ENCODE measurements around the gene CDNF.
"Not testable (repeated sequence)": the region's sequence is repeated elsewhere in the genome, so short reads cannot be mapped to it uniquely, and the experiment has no call there.

Gene CDNF

DNA sequence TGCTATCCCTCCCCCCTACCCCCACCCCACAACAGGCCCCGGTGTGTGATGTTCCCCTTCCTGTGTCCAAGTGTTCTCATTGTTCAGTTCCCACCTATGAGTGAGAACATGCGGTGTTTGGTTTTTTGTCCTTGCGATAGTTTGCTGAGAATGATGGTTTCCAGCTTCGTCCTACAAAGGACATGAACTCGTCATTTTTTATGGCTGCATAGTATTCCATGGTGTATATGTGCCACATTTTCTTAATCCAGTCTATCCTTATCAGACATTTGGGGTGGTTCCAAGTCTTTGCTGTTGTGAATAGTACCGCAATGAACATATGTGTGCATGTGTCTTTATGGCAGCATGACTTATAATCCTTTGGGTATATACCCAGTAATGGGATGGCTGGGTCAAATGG lies 26.6 kb upstream of the CDNF start:
- H3K4me3 ChIP-seq (ENCODE audit: low read length in 2 of 2); H3K27me3 ChIP-seq (ENCODE audit: control insufficient read depth in 1 of 2, insufficient read depth in 2 of 2, low read length in 2 of 2); H3K4me1 ChIP-seq (ENCODE audit: control insufficient read depth, insufficient read depth, low read length); H3K9me3 ChIP-seq (ENCODE audit: control insufficient read depth in 2 of 2, low read length in 2 of 2); H3K9ac ChIP-seq (ENCODE audit: low read length in 2 of 2); H3K27ac ChIP-seq (ENCODE audit: low read length): not testable (repeated sequence)
- H3K36me3 ChIP-seq (ENCODE audit: control insufficient read depth in 2 of 2, insufficient read depth in 2 of 2, low read length in 2 of 2), result peaks cover 7 to 17% of the 10 kb centered on the region in 2 donors

DNA sequence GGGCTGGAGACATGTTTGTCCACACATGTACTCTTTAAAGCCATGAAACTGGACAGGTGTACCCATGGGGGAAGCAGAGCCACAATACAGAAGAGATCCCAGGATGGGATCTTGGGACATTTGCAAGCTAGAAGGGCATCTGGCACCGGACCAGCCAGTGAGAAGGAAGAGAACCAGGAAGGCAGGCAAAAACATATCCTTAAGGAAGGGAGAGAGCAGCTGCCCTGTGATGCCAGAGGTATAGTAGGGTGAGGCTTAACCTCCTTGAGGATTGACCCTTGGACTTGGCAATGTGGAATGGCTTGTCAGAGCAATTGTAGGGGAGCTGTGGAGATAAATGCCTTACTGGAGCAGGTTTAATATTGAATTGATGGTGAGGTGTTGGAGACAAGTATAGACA lies 23.0 kb upstream of the CDNF start:
- no peaks in the 10 kb centered on the region for H3K27me3 ChIP-seq (ENCODE audit: control insufficient read depth in 1 of 2, insufficient read depth in 2 of 2, low read length in 2 of 2)
- peaks cover 13 to 15% of the 10 kb centered on the region in 2 donors for H3K36me3 ChIP-seq (ENCODE audit: control insufficient read depth in 2 of 2, insufficient read depth in 2 of 2, low read length in 2 of 2)
- no peak overlapping the region for H3K27ac ChIP-seq (ENCODE audit: low read length)
- H3K4me3 ChIP-seq (ENCODE audit: low read length in 2 of 2), result no peak overlapping the region
- no peak overlapping the region for H3K9ac ChIP-seq (ENCODE audit: low read length in 2 of 2)
- H3K9me3 ChIP-seq (ENCODE audit: control insufficient read depth in 2 of 2, low read length in 2 of 2), result no peaks in the 10 kb centered on the region
- H3K4me1 ChIP-seq (ENCODE audit: control insufficient read depth, insufficient read depth, low read length), result no peaks in the 10 kb centered on the region

DNA sequence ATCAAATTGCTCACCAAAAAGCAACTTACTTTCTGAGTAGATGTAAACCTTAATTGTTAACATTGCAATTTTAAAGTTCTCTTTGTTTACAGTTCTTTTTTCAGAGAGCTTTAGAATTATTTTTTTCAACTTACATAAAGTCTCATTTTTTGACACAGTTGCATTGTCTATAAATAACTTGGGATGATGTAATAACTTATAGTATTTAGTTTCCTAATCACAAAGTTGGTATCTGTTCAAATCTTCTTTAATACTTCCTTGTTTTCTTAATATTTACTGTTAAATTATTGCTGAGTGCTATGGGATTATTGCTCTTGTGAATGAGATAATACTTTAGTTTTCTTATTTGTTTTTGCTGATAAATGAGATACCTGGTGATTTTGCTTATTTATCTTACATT lies 21.9 kb upstream of the CDNF start:
- no peak overlapping the region for H3K4me3 ChIP-seq (ENCODE audit: low read length in 2 of 2)
- H3K27me3 ChIP-seq (ENCODE audit: control insufficient read depth in 1 of 2, insufficient read depth in 2 of 2, low read length in 2 of 2), result no peaks in the 10 kb centered on the region
- no peaks in the 10 kb centered on the region for H3K9me3 ChIP-seq (ENCODE audit: control insufficient read depth in 2 of 2, low read length in 2 of 2)
- H3K4me1 ChIP-seq (ENCODE audit: control insufficient read depth, insufficient read depth, low read length), result no peaks in the 10 kb centered on the region
- H3K36me3 ChIP-seq (ENCODE audit: control insufficient read depth in 2 of 2, insufficient read depth in 2 of 2, low read length in 2 of 2), result peaks cover 13 to 15% of the 10 kb centered on the region in 2 donors
- no peak overlapping the region for H3K27ac ChIP-seq (ENCODE audit: low read length)
- H3K9ac ChIP-seq (ENCODE audit: low read length in 2 of 2), result no peak overlapping the region

DNA sequence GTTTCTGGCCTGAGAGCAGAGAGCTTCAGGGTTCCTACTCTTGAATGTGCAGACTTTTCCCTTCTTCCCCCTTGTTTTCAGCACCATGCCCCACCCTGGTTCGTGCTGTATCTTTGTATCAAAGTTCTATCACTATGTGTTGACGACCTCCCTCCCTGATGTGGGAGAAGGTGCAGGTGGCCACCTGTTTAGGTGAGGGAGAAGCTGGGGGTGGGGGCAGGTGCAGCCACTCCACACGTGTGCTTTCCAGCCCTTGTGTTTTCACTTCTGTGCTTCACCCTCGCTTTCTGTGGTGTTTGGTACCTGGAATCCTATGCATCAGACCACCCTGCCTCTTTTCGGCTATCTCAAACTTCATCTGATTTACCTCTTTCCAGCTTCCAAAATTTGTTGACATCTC lies 21.2 kb upstream of the CDNF start:
- peaks cover 13 to 15% of the 10 kb centered on the region in 2 donors for H3K36me3 ChIP-seq (ENCODE audit: control insufficient read depth in 2 of 2, insufficient read depth in 2 of 2, low read length in 2 of 2)
- no peaks in the 10 kb centered on the region for H3K4me1 ChIP-seq (ENCODE audit: control insufficient read depth, insufficient read depth, low read length)
- no peaks in the 10 kb centered on the region for H3K9me3 ChIP-seq (ENCODE audit: control insufficient read depth in 2 of 2, low read length in 2 of 2)
- no peaks in the 10 kb centered on the region for H3K27me3 ChIP-seq (ENCODE audit: control insufficient read depth in 1 of 2, insufficient read depth in 2 of 2, low read length in 2 of 2)
- no peak overlapping the region for H3K9ac ChIP-seq (ENCODE audit: low read length in 2 of 2)
- H3K4me3 ChIP-seq (ENCODE audit: low read length in 2 of 2), result no peak overlapping the region
- H3K27ac ChIP-seq (ENCODE audit: low read length), result no peak overlapping the region

DNA sequence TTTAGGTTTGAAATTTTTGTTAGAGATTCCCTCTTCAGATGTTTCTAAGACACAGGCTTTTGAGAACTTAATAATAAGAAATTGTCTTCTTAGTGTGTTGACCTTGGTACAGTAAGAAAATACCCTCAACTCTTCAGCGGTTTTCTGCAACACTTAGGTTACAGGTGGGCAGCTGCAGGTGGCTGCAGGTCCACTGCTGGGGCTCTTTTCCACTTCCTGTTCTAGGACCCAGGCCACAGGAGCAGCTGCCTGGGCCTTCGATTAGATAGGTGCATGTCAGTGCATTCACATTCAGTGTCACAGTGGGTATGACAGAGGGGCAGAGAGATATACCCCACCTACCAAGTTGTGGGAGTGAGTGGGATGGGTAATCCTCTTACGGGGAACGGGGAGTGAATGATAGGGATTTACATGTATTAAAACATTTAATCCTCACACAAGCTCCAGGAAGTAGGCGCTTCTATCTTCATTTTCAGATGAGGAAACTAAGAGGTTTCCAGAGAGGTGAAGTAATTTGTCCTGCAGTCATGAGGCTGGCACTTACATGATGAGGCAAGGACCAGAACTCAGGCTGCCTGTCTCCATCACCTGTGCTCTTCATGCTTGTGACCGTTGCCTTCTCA lies 20.6 kb upstream of the CDNF start:
- Histone ChIP-seq H3K36me3 (ENCODE audit: control insufficient read depth in 2 of 2, insufficient read depth in 2 of 2, low read length in 2 of 2) (peaks cover 13 to 15% of the 10 kb centered on the region in 2 donors), H3K27me3 (ENCODE audit: control insufficient read depth in 1 of 2, insufficient read depth in 2 of 2, low read length in 2 of 2) (no peaks in the 10 kb centered on the region), H3K4me1 (ENCODE audit: control insufficient read depth, insufficient read depth, low read length) (no peaks in the 10 kb centered on the region), H3K4me3 (ENCODE audit: low read length in 2 of 2) (no peak overlapping the region), H3K9me3 (ENCODE audit: control insufficient read depth in 2 of 2, low read length in 2 of 2) (no peaks in the 10 kb centered on the region), H3K9ac (ENCODE audit: low read length in 2 of 2) (no peak overlapping the region), H3K27ac (ENCODE audit: low read length) (no peak overlapping the region)

DNA sequence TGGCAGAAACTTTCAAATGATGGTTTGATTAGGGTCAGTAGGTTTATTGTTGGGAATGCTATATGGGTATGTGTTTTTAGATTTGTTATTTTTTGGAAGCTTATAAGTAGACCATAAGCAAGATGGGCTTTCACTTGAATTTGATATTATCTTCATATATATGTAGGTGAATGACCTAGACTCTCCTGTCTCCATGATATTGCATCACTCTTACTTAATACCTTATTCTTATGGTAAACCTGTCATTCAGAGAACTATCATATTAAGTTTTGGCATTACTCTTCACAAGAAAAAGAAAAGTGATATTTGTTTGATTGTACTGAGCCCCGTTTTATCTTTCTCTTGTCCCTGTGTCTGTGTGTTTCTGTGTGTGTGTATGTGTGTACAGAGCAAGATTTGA lies 17.6 kb upstream of the CDNF start:
- H3K27ac ChIP-seq (ENCODE audit: low read length), result no peak overlapping the region
- H3K4me1 ChIP-seq (ENCODE audit: control insufficient read depth, insufficient read depth, low read length), result no peaks in the 10 kb centered on the region
- no peak overlapping the region for H3K9ac ChIP-seq (ENCODE audit: low read length in 2 of 2)
- peaks cover 8 to 15% of the 10 kb centered on the region in 2 donors for H3K36me3 ChIP-seq (ENCODE audit: control insufficient read depth in 2 of 2, insufficient read depth in 2 of 2, low read length in 2 of 2)
- H3K9me3 ChIP-seq (ENCODE audit: control insufficient read depth in 2 of 2, low read length in 2 of 2), result no peaks in the 10 kb centered on the region
- H3K27me3 ChIP-seq (ENCODE audit: control insufficient read depth in 1 of 2, insufficient read depth in 2 of 2, low read length in 2 of 2), result no peaks in the 10 kb centered on the region
- H3K4me3 ChIP-seq (ENCODE audit: low read length in 2 of 2), result no peak overlapping the region

DNA sequence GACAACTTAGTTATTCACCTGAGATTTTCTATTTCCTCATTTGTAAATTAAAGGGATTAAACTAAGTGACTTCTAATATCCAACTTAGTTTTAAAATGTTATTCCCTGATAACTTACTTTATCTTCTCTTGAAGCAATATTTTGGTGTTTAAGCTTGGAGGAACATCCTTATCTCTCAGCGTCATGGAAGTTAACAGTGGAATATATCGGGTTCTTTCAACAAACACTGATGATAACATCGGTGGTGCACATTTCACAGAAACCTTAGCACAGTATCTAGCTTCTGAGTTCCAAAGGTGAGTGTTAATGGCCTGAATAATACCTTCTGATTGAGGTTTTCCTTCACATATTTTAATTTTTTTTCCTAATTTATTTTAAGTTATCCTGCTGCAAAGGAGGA lies 14.4 kb upstream of the CDNF start:
- no peaks in the 10 kb centered on the region for H3K4me1 ChIP-seq (ENCODE audit: control insufficient read depth, insufficient read depth, low read length)
- peaks cover 5 to 11% of the 10 kb centered on the region in 2 donors for H3K36me3 ChIP-seq (ENCODE audit: control insufficient read depth in 2 of 2, insufficient read depth in 2 of 2, low read length in 2 of 2)

DNA sequence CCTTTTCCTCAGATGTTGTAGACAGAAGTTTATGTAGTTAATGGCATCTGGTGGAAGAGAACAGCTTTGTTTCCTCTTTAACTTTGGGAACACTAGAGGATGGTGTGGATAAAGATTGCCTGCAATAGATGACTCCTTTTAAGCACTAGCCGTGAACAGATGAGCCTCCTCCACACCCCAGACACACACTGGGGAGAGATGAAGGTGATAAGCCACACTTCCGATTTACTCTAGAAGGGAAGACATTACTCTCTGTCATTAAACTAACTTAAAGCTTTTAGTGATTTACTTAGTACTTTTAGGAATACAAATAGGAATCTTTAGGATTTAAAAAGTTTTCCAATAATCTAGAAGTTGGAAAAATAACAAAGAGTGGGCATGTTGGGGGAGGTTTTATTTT lies 7.1 kb upstream of the CDNF start:
- Histone ChIP-seq H3K36me3 (ENCODE audit: control insufficient read depth in 2 of 2, insufficient read depth in 2 of 2, low read length in 2 of 2) (peaks cover 21 to 31% of the 10 kb centered on the region in 2 donors), H3K9me3 (ENCODE audit: control insufficient read depth in 2 of 2, low read length in 2 of 2) (no peaks in the 10 kb centered on the region), H3K27me3 (ENCODE audit: control insufficient read depth in 1 of 2, insufficient read depth in 2 of 2, low read length in 2 of 2) (no peaks in the 10 kb centered on the region), H3K4me1 (ENCODE audit: control insufficient read depth, insufficient read depth, low read length) (no peaks in the 10 kb centered on the region), H3K9ac (ENCODE audit: low read length in 2 of 2) (no peak overlapping the region), H3K4me3 (ENCODE audit: low read length in 2 of 2) (no peak overlapping the region), H3K27ac (ENCODE audit: low read length) (no peak overlapping the region)

More for the DNA sequence above, 14.4 kb upstream of the CDNF start:
- no peak overlapping the region for H3K4me3 ChIP-seq (ENCODE audit: low read length in 2 of 2)
- H3K9ac ChIP-seq (ENCODE audit: low read length in 2 of 2), result no peak overlapping the region
- H3K27ac ChIP-seq (ENCODE audit: low read length), result no peak overlapping the region
- no peaks in the 10 kb centered on the region for H3K27me3 ChIP-seq (ENCODE audit: control insufficient read depth in 1 of 2, insufficient read depth in 2 of 2, low read length in 2 of 2)
- no peaks in the 10 kb centered on the region for H3K9me3 ChIP-seq (ENCODE audit: control insufficient read depth in 2 of 2, low read length in 2 of 2)

DNA sequence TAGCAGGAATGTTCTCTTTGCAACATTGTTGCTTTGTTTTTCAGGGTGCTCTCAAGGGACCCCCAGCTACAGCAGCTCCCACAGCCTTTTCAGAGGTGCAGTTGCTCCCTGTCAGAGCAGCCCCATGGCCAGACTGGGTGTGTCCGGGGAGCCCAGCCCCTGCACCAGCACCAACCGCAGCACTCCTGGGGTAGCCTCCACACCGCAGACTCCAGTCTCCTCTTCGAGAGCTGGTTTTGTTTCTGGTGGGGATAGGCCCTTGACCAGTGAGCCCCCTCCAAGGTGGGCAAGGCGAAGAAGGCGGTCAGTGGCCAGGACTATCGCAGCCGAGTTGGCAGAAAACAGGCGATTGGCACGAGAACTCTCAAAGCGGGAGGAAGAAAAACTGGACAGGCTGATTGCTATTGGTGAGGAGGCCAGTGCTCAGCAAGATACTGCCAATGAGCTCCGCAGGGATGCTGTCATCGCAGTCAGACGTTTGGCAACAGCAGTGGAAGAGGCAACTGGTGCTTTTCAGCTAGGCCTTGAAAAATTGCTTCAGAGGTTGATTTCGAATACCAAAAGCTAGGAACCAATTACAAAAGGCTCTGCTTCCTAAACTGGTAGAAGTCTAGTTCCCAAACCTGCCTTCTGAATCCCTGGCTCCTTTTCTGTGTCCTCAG lies 5.6 kb upstream of the CDNF start:
- H3K27ac ChIP-seq (ENCODE audit: low read length), result no peak overlapping the region
- H3K4me3 ChIP-seq (ENCODE audit: low read length in 2 of 2), result no peak overlapping the region
- H3K36me3 ChIP-seq (ENCODE audit: control insufficient read depth in 2 of 2, insufficient read depth in 2 of 2, low read length in 2 of 2), result peaks cover 18 to 31% of the 10 kb centered on the region in 2 donors
- H3K27me3 ChIP-seq (ENCODE audit: control insufficient read depth in 1 of 2, insufficient read depth in 2 of 2, low read length in 2 of 2), result no peaks in the 10 kb centered on the region
- peaks cover 7% of the 10 kb centered on the region for H3K4me1 ChIP-seq (ENCODE audit: control insufficient read depth, insufficient read depth, low read length)
- H3K9me3 ChIP-seq (ENCODE audit: control insufficient read depth in 2 of 2, low read length in 2 of 2), result no peaks in the 10 kb centered on the region
- H3K9ac ChIP-seq (ENCODE audit: low read length in 2 of 2), result no peak overlapping the region

DNA sequence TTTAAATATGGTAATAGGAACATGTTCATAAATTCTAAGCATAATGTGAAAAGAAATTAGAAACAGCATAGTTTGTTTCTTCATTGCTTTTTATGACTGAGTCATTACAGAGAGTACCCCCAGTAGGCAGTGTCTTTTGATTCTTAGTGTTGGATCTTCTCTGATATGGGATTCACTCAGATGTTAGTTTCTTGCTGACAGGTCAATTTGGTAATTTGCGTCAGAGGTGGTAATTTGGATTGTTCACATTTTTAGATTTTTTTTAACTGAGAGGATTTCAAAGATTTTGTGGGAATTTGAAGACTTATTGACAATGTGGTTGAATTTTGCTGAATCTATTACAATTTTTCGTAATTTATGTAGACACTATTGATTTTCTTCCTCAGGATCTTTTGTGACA lies 2.3 kb upstream of the CDNF start:
- Histone ChIP-seq H3K4me3 (ENCODE audit: low read length in 2 of 2) (no peak overlapping the region), H3K9ac (ENCODE audit: low read length in 2 of 2) (no peak overlapping the region), H3K27me3 (ENCODE audit: control insufficient read depth in 1 of 2, insufficient read depth in 2 of 2, low read length in 2 of 2) (no peaks in the 10 kb centered on the region), H3K36me3 (ENCODE audit: control insufficient read depth in 2 of 2, insufficient read depth in 2 of 2, low read length in 2 of 2) (peaks cover 18 to 31% of the 10 kb centered on the region in 2 donors), H3K4me1 (ENCODE audit: control insufficient read depth, insufficient read depth, low read length) (peaks cover 19% of the 10 kb centered on the region), H3K27ac (ENCODE audit: low read length) (no peak overlapping the region), H3K9me3 (ENCODE audit: control insufficient read depth in 2 of 2, low read length in 2 of 2) (no peaks in the 10 kb centered on the region)

DNA sequence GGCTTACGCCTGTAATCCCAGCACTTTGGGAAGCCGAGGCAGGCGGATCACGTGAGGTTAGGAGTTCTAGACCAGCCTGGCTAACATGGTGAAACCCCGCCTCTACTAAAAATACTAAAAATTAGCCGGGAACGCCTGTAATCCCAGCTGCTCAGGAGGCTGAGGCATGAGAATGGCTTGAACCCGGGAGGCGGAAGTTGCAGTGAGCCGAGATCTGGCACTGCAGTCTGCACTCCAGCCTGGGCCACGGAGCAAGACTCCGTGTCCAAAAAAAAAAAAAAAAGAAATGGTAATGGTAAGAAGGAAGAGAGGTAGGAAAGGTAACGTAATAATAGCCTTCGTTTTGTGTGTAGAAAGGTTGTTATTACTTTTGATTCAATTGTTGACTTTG lies 1.5 kb upstream of the CDNF start:
- H3K9ac ChIP-seq (ENCODE audit: low read length in 2 of 2), result peak overlapping the region; percentile 88 to 93
- peaks cover 19% of the 10 kb centered on the region for H3K4me1 ChIP-seq (ENCODE audit: control insufficient read depth, insufficient read depth, low read length)
- peaks cover 18 to 28% of the 10 kb centered on the region in 2 donors for H3K36me3 ChIP-seq (ENCODE audit: control insufficient read depth in 2 of 2, insufficient read depth in 2 of 2, low read length in 2 of 2)
- H3K4me3 ChIP-seq (ENCODE audit: low read length in 2 of 2), result peak overlapping the region; percentile 78 to 96
- H3K27me3 ChIP-seq (ENCODE audit: control insufficient read depth in 1 of 2, insufficient read depth in 2 of 2, low read length in 2 of 2), result no peaks in the 10 kb centered on the region
- H3K27ac ChIP-seq (ENCODE audit: low read length), result no peak overlapping the region
- H3K9me3 ChIP-seq (ENCODE audit: control insufficient read depth in 2 of 2, low read length in 2 of 2), result no peaks in the 10 kb centered on the region

Data from stomach smooth muscle (tissue), 2 donors.